ENCODE data around the gene CASP12.
A peak's percentile ranks its signal among the peaks of the same experiment; 100 is the strongest.

Gene CASP12

DNA sequence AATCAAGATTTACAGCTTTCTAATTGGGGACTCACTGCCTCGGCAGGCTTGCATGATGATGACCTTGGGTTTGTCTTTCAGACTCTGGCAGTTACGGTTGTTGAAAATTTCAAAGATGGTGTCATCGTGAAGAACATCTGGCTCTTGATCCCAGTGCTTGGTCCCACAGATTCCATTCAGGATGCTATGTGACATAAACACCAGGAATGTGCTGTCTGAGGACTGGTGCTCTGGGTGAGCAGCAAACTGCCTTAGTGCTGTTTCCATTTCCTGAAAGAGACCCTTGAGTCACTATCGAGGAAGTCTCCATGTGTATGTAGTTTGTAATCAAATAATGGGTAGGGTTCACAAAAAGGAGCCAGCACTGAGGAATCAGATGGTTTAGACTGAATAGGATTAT is 7.1 kb downstream of the CASP12 start:
- peak; percentile 72 for DNase-seq

DNA sequence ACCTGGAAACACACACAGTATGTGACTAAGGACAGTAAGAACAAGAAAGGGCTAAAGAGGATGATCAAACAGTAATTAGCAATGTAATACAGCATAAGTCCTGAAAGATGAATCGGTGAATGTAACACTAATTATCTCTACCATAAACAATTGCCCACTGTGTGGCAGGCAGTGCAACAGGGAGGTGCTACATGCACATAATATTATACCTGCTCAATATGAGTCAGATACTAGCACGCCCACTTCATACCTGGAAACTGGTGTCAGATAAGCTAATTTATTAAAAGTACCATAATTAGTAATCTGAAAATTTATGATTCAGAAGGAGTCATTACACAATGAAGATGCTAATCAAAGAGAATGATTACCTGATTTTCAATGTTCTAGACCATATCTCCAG is 14.9 kb downstream of the CASP12 start:
- DNase-seq = no peak

- DNase-seq = no peak
These were observed 17.0 kb downstream of the CASP12 start for GRCh38 chr11:104881117-104881794.

DNA sequence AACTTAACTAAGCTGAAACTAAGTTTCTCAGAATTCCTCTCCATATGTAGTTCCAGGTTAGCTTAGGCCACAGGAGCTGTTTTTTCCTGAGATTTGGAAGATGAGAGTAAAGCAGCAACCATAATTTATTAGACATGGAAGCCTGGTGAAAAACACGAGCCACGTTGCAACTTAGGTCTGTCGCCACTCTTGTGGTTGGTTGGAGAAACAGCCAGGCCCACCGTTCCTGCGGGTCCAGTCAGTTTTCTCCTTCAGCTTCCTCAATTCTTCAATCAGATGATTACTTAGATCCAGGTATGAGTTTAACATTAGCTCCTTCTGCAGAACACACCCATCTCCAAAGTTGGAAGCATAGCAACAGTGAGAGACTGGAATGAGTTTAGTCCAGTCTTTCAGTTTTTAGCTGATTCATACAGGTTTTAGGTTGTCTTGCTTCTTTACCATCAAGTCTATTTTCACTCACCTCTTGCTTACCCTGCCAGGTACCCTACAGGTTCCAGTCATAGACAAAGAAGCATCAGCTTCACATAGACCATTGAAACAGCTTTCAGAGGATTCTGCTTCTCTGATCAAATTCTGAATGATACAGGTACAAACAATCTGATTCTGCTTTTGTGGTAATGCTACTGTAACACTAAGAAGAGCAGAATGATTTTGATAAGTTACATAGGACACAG is 18.6 kb downstream of the CASP12 start:
- no peak for DNase-seq

DNA sequence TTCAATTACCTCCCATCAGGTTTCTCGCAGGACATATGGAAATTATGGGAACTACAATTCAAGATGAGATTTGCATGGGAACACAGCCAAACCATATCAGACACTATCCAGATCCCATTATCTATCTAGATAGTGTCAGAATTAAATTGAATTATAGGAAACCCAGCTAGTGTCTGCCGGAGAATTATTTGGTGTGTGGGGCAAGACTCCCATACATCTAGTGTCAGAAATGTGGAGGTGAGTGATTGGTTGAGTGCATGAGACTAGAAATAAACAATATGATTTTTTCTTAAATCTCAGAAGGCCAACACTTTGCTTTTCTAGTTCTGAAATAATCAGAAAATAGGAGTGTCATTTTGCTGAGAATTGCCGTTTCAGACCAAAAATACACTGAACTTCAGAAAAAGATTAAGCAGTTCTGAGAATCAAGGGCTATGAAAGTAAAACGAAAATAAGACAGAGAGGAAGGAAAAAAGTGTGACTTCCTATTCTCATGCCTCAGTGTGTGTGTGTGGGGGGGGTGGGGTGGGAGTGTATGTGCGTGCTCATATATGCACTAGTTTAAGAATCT is 21.3 kb downstream of the CASP12 start:
- DNase-seq = no peak

DNA sequence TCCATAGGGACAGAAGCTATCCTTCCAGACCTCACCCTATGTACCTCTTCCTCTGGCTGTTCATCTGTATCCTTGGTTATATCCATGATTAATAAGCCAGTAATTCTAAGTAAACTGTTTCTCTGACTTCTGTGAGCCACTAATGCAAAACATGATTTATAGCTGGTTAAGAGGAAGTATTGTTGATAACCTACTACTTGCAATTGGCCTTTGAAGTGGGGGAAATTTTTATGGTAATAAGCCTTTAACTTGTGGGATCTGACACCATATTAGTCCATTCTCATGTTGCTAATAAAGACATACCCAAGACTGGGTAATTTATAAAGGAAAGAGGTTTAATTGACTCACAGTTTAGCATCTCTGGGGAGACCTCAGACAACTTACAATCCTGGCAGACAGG is 21.9 kb downstream of the CASP12 start:
- no peak for DNase-seq

GRCh38 chr11:104873252-104873651 is 25.0 kb downstream of the CASP12 start:
- no peak for DNase-seq

- DNase-seq = no peak
These were observed 25.9 kb downstream of the CASP12 start for GRCh38 chr11:104872393-104872792.

DNA sequence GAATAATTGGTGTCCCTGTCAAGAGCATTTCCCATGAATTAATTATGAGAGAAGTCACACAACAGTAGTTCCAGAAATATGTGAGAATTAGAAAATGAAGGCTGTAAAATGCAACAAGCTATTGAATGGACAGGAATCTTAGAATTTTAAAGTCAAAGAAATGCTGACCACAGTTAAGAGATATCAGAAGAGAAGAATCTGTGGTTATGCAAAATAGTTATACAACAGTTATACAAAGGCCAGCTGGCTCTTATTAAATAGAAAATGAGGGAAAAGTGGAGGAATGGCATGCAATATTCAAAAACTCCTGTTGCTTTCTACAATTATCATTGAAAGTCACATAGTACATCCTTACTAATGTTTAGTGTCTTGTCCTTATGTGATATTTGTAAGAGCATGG is 27.4 kb downstream of the CASP12 start:
- DNase-seq = no peak

- DNase-seq = no peak
These were observed 31.4 kb downstream of the CASP12 start for GRCh38 chr11:104866815-104867214.

GRCh38 chr11:104858882-104859775 is 39.1 kb downstream of the CASP12 start:
- DNase-seq = no peak

GRCh38 chr11:104856607-104857006 is 41.7 kb downstream of the CASP12 start:
- no peak for DNase-seq

DNA sequence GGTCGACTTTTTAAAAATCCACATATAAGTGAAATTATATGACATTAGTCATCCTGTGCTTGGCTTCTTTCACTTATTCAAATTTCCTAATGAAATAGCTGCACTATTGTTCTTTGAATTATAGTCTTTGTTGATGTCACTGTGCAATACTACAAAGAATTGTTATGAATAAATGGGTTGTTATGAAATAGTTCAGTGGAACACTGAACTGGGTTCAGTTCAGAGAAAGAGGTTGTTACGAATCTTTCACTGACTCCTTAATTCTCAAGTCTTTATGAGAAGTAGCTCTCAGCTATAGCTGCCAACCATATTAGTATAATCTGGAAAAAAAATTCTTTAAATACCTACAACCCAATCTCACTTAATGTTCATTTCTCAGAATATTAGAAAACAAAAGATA is 42.3 kb downstream of the CASP12 start:
- DNase-seq = no peak

DNA sequence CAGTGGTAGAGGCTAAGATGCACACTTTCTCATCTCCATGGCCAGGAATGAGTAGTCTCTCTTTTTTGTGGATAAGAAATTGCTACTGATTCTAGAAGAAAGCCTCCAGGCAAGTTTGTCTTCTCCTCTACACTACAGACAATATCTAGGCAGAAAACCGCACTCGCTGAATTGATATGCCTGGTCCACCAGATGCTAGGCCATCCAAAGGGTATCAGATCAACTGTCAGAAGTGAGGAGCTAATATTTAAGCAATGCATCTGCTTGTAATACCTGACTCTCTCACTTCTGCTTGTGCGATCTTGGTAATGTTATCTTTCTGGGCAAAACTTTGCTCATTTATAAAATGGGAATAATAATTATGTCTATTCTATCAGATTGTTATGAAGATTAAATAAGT is 45.0 kb downstream of the CASP12 start:
- DNase-seq = no peak

DNA sequence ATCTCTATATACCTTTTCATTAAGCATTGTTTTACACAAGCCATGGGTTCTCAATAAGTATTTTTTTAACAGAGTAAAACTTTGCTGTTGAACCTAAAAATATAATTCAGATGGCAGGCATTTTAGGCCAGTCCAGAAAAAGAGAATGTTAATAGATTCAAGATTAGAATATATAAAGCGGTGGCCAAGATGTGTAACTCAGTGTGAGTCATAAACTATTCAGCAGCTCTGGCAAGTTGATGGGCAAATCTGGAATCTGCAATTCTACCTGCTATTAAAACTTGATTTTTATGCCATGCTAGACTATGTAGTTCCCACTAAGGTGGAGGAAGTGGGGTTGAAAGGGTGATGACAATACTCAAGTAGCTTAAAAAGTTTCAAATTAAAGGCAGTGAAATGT is 45.4 kb downstream of the CASP12 start:
- peak; percentile 6 for DNase-seq

DNA sequence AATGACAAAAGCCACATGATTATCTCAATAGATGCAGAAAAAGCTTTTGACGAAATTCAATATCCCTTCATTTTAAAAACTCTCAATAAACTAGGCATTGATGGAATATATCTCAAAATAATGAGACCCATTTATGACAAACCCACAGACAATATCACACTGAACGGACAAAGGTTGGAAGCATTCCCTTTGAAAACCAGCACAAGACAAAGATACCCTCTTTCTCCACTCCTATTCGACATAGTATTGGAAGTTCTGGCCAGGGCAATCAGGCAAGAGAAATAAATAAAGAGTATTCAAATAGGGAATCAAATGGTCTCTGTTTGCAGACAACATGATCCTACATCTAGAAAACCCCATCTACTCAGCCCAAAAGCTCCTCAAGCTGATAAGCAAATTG is 52.0 kb downstream of the CASP12 start:
- no peak for DNase-seq

DNA sequence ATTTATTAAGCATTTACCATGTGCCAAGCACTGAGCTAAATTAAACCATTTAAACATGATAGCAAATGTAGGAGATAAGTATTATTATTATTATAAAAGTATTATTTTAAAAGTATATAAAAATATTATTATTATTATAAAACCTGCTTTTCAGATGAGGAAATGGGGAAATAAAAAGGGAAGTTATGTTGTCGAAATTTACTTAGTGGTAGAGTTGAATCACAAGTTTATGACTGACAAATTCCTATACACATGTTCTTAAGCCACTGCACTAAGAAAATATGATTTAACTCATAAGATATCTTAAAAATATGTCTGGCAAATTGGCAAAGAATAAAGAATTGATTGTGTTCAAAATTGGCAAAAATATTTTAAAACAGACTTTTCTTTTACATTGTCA is 53.8 kb downstream of the CASP12 start:
- DNase-seq = no peak

- no peak for DNase-seq
These were observed 55.0 kb downstream of the CASP12 start for GRCh38 chr11:104843150-104843836.

DNA sequence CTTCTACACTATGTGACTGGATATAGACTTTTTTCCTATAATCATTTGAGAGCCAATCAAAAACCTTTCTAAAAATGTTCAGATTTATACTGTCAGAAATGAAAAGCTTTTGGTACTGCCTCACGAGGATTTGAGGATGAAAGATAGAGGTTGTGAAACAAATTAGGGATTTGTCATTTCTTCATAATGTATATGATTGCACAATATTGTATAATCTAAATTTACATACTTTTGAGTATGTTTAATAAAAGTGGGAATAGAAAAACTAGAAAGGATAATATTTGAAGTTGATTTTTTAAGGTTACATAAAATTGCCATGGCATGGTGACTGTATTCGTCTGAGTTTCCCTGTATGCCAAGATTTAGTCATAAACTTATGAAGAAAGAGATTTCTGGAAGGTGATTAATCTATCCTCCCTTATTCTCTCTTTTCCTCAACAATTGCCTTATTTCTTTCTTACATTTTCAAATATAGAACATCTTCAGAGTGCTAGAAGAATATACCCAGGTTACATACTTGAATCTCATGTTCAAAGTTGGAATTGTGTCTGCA is 56.2 kb downstream of the CASP12 start:
- DNase-seq = no peak

DNA sequence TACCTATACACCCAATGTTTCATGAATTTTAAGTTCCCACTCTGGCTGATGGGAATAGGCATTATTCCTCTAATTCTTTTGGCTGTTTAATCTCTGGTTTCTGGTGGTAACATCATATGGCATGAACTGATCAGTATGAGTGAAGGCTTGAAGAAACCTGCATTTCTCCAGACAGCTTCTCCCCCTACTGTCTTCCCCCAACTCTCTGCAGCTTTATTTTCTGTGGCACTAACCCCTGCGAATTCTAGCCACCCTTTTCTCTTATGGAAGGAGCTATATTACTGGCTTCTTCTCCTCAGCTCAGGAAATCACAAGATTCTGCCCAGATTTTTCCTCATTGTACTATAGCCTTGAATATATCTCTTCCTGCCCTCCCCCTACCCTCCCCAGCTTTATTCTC is 57.1 kb downstream of the CASP12 start:
- no peak for DNase-seq

- no peak for DNase-seq
These were observed 60.2 kb downstream of the CASP12 start for GRCh38 chr11:104837969-104838639.

DNA sequence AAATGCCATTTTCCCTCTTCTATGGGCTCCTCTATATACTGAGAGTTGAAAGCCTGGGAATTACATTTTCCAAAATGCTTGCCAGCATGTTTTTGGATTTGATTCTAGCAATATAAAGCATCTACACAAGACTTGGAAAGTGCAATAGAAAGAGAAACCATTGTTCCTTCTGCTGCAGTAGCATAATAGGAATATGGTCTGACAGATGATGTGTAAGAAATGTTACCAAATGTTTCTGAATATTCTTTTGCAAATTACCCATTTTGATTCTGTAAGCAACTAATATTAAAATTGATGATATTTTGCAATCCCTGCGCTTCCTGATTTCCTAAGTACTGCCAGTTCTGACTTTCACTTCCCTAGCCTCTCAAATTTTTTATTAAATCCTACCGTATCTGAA is 61.6 kb downstream of the CASP12 start:
- no peak for DNase-seq
